Stomach (tissue), 19 donors: ENCODE data around the gene CYP26A1. TPM values are rescaled to one million over a fixed set of nuclear protein-coding genes. Genes with fewer than 3 reads are reported as not detected.

ENCODE experiments used
- DNase-seq, 2 donors: peaks; one replicate each; pipeline versions ENCODE4 v3.0.0 to v3.0.0-alpha.2; 2013 to 2019
- H3K27ac ChIP-seq, 5 donors: fragments of 200-600 bp in 4 of 5; sonication (generic) in 4 of 5; one replicate each; pipeline ENCODE4 v1.5.1; 2013 to 2019; ENCODE audit warnings: mild to moderate bottlenecking in 1 of 5, moderate library complexity in 1 of 5
- H3K27me3 ChIP-seq, 3 donors: fragments of 200-600 bp; sonication (generic); one replicate each; pipeline ENCODE4 v1.5.1; 2017 to 2019; ENCODE audit warnings: mixed run types in 1 of 3
- H3K36me3 ChIP-seq, 4 donors: fragments of 200-600 bp; sonication (generic); 1 replicate in 3 of 4; 2 replicates in 1 of 4; pipeline ENCODE4 v1.5.1; 2016 to 2019
- H3K4me1 ChIP-seq, 4 donors: fragments of 200-600 bp; sonication (generic); one replicate each; pipeline ENCODE4 v1.5.1; 2016 to 2019
- H3K4me3 ChIP-seq, 4 donors: fragments of 200-600 bp; sonication (generic) in 3 of 4; one replicate each; pipeline ENCODE4 v1.5.1; 2016 to 2019; ENCODE audit warnings: mild to moderate bottlenecking in 1 of 4
- H3K9me3 ChIP-seq, 4 donors: fragments of 200-600 bp; sonication (generic); one replicate each; pipeline ENCODE4 v1.5.1; 2016 to 2019
- EP300 ChIP-seq: sonication (generic); formaldehyde crosslinking; IDR thresholded peaks from one replicate; pipeline ENCODE4 v1.6.1; 2017; ENCODE audit warnings: antibody characterized with exemption
- POLR2A ChIP-seq, 4 donors: fragments of 450-650 bp; IDR thresholded peaks; one replicate each; pipeline ENCODE4 v1.6.1; 2016; ENCODE audit warnings: antibody characterized with exemption in 4 of 4, control low read depth in 2 of 4, mild to moderate bottlenecking in 1 of 4, moderate library complexity in 1 of 4
- POLR2AphosphoS5 ChIP-seq, 3 donors: sonication (generic); formaldehyde crosslinking; IDR thresholded peaks; one replicate each; pipeline ENCODE4 v1.6.1; 2016; ENCODE audit warnings: antibody characterized with exemption in 3 of 3
- WGBS, 5 donors: extraction: QIAGEN DNeasy Blood & Tissue Kit in 3 of 5; methylation state at CpG; one replicate each; pipeline versions ENCODE4 v1.1.5 to v1.1.7; 2013 to 2018; 5-methylcytosine and 5-hydroxymethylcytosine counted together
- intact Hi-C: fragments of 100-400 bp; cut with DNase I; formaldehyde crosslinking; loops from one replicate; pipeline ENCODE4 v1.15.1; 2023; ENCODE audit warnings: low total_unique reads
- long read RNA-seq, 10 donors: transcript quantifications; one replicate each; lab custom pipeline, GENCODE V29; 2026
- polyA plus RNA-seq, 3 donors: library from polyadenylated mRNA; stranded (reverse); fragments of 200-250 nt; gene quantifications; one replicate each; pipeline ENCODE4 v1.2.3, GENCODE V29; 2013
- total RNA-seq, 5 donors: library from RNA; depleted of rRNA; stranded (reverse); fragments of >200 nt; gene quantifications; one replicate each; pipeline versions ENCODE4 v1.1.0 to v1.2.3, GENCODE V29; 2014 to 2016
- TF ChIP-seq, protein P1 (sequence below), 7 experiments: fragments of 450-650 bp in 4 of 7; fragments of 200-600 bp in 3 of 7; sonication (generic) in 3 of 7; IDR thresholded peaks; one replicate each; pipeline ENCODE4 v1.5.1; 2016 to 2019; ENCODE audit warnings: antibody characterized with exemption in 7 of 7, control low read depth in 2 of 7, mild to moderate bottlenecking in 1 of 7
- donor health status: healthy with polysubstance abuse.
- donor health status: Bipolar disorder and iron deficiency.
- donor health status: healthy.

Gene CYP26A1, protein sequence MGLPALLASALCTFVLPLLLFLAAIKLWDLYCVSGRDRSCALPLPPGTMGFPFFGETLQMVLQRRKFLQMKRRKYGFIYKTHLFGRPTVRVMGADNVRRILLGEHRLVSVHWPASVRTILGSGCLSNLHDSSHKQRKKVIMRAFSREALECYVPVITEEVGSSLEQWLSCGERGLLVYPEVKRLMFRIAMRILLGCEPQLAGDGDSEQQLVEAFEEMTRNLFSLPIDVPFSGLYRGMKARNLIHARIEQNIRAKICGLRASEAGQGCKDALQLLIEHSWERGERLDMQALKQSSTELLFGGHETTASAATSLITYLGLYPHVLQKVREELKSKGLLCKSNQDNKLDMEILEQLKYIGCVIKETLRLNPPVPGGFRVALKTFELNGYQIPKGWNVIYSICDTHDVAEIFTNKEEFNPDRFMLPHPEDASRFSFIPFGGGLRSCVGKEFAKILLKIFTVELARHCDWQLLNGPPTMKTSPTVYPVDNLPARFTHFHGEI
- total RNA-seq = not detected
- polyA plus RNA-seq = under 1 TPM in 1 of 3 donors, not detected in 2; 0.15 TPM
- long read RNA-seq, donor 1 = 0 reads
- long read RNA-seq, donor 2 = 0 reads
- long read RNA-seq, donor 3 = 0 reads
- long read RNA-seq, donor 4 = 0 reads
- long read RNA-seq, donor 5 = 0 reads
- long read RNA-seq, donor 6 = 0 reads
- long read RNA-seq, donor 7 = 0 reads
- long read RNA-seq, donor 8 = 0 reads
- long read RNA-seq, donor 9 = 0 reads
- long read RNA-seq, donor 10 = 0 reads

DNA sequence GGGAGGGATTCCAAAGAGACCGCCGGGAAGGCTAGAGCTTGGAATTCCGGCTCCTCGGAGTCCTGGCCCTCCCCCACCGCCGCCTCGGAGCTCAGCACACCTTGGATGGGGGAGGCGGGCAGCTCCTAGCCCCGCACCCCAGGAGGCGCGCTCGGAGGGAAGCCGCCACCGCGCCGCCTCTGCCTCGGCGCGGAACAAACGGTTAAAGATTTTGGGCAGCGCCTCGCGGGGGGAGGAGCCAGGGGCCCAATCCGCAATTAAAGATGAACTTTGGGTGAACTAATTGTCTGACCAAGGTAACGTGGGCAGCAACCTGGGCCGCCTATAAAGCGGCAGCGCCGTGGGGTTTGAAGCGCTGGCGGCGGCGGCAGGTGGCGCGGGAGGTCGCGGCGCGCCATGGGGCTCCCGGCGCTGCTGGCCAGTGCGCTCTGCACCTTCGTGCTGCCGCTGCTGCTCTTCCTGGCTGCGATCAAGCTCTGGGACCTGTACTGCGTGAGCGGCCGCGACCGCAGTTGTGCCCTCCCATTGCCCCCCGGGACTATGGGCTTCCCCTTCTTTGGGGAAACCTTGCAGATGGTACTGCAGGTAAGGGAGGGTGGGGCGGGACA lies at the start of gene CYP26A1:
CYP26A1 (plus strand) TSS at position 355 of the 608 bp plus-strand sequence; CDS start at position 397, 42 bp downstream.
- TF ChIP-seq POLR2A (IDR thresholded peaks at IDR 0.05) (no peak), POLR2AphosphoS5 (IDR thresholded peaks at IDR 0.05) (no peak), EP300 (no peak)
- TF ChIP-seq, protein P1, sequence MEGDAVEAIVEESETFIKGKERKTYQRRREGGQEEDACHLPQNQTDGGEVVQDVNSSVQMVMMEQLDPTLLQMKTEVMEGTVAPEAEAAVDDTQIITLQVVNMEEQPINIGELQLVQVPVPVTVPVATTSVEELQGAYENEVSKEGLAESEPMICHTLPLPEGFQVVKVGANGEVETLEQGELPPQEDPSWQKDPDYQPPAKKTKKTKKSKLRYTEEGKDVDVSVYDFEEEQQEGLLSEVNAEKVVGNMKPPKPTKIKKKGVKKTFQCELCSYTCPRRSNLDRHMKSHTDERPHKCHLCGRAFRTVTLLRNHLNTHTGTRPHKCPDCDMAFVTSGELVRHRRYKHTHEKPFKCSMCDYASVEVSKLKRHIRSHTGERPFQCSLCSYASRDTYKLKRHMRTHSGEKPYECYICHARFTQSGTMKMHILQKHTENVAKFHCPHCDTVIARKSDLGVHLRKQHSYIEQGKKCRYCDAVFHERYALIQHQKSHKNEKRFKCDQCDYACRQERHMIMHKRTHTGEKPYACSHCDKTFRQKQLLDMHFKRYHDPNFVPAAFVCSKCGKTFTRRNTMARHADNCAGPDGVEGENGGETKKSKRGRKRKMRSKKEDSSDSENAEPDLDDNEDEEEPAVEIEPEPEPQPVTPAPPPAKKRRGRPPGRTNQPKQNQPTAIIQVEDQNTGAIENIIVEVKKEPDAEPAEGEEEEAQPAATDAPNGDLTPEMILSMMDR (IDR thresholded peaks at IDR 0.05) = no peak
- peak in 1 of 2 donors; percentile 49 for DNase-seq
- peak within 1 kb of the TSS; percentile 30 to 60 (median 39) for H3K4me3 ChIP-seq
- no peaks in the 10 kb centered on the region for H3K9me3 ChIP-seq
- no peak within 1 kb of the TSS for H3K27ac ChIP-seq
- no peaks in the 10 kb centered on the region for H3K36me3 ChIP-seq
- peaks cover 30 to 96% (median 68%) of the 10 kb centered on the region in 3 donors for H3K27me3 ChIP-seq
- intact Hi-C loops = loop anchor here (10.0 kb wide), 1 partner anchor 221 kb away; no protein-coding TSS in a partner anchor
- peaks cover 40 to 48% (median 45%) of the 10 kb centered on the region in 4 donors for H3K4me1 ChIP-seq
- WGBS, 5 donors = 0 to 2% (median 1%) methylated on average over 36 to 52 of the region's 52 CpGs

DNA sequence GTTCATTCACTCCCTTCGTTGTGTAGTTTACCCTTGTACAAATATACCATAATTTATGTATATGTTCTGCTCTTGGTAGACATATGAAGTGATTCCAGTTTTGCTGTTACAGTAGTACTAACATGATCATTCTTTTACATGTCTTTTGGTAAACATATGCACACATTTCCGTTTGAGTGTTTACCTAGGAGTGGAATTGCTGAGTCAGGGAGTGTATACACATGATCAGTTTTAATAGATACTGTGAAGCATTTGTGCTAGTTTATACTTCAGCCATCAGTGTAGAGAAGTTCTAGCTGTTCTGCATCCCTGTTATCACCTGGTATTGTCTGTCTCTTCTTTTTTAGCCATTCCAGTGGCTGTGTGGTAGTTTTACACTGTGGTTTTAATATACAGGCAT lies 47.6 kb upstream of the CYP26A1 start:
- Histone ChIP-seq H3K9me3 (peaks cover 0 to 5% (median 0%) of the 10 kb centered on the region in 4 donors), H3K36me3 (peaks cover 0 to 22% (median 6%) of the 10 kb centered on the region in 4 donors), H3K4me1 (no peaks in the 10 kb centered on the region), H3K27ac (no peak overlapping the region), H3K4me3 (no peak overlapping the region), H3K27me3 (no peaks in the 10 kb centered on the region)
- DNase-seq = peak in 1 of 2 donors; percentile 9
- intact Hi-C loops = no loop called here
- 54 to 66% (median 56%) methylated on average over 2 of the region's 2 CpGs for WGBS, 5 donors
- TF ChIP-seq, protein P1 (IDR thresholded peaks at IDR 0.05) = no peak
- TF ChIP-seq POLR2A (IDR thresholded peaks at IDR 0.05) (no peak), EP300 (no peak), POLR2AphosphoS5 (IDR thresholded peaks at IDR 0.05) (peak in 1 of 3 donors; percentile 24)

- TF ChIP-seq POLR2AphosphoS5 (IDR thresholded peaks at IDR 0.05) = no peak
- TF ChIP-seq POLR2A (IDR thresholded peaks at IDR 0.05) = no peak
- TF ChIP-seq EP300 = no peak
- TF ChIP-seq, protein P1 (IDR thresholded peaks at IDR 0.05) = no peak
- intact Hi-C loops = no loop called here
- peaks cover 0 to 20% (median 6%) of the 10 kb centered on the region in 4 donors for H3K36me3 ChIP-seq
These were observed 46.2 kb upstream of the CYP26A1 start for GRCh38 chr10:93027508-93027907.

DNA sequence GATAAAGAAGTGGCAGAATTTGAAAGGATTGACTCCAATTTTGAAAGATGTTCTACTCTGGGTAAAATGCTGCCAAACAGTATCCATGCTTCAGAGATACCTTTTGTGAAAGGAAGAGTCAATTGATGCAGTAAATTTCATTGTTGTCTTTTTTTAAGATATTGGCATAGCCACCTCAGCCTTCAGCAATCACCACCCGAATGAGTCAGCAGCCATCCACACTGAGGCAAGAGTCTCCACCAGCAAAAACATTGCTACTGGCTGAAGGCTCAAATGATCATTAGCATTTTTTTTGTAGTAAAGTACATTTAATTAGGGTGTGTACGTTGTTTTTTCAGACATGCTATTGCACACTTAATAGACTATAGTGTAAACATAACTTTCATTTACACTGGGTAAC lies 44.8 kb upstream of the CYP26A1 start:
- Histone ChIP-seq H3K4me3 (no peak overlapping the region), H3K27me3 (no peaks in the 10 kb centered on the region), H3K36me3 (peaks cover 0 to 20% (median 6%) of the 10 kb centered on the region in 4 donors), H3K27ac (no peak overlapping the region), H3K9me3 (peaks cover 0 to 5% (median 0%) of the 10 kb centered on the region in 4 donors), H3K4me1 (peaks cover 0 to 11% (median 1%) of the 10 kb centered on the region in 4 donors)
- whole genome bisulfite sequencing, 5 donors = 80 to 91% (median 89%) methylated on average over 2 of the region's 2 CpGs
- no peak for DNase-seq
- TF ChIP-seq, protein P1 (IDR thresholded peaks at IDR 0.05) = no peak
- TF ChIP-seq POLR2A (IDR thresholded peaks at IDR 0.05) (no peak), POLR2AphosphoS5 (IDR thresholded peaks at IDR 0.05) (no peak), EP300 (no peak)
- intact Hi-C loops = no loop called here

More at GRCh38 chr10:93027508-93027907, 46.2 kb upstream of the CYP26A1 start:
- H3K4me1 ChIP-seq = no peaks in the 10 kb centered on the region
- no peak overlapping the region for H3K4me3 ChIP-seq
- DNase-seq = no peak
- no peaks in the 10 kb centered on the region for H3K27me3 ChIP-seq
- no peak overlapping the region for H3K27ac ChIP-seq
- peaks cover 0 to 5% (median 0%) of the 10 kb centered on the region in 4 donors for H3K9me3 ChIP-seq
